Measurements from ENCODE around the gene HES3.

Gene HES3

DNA sequence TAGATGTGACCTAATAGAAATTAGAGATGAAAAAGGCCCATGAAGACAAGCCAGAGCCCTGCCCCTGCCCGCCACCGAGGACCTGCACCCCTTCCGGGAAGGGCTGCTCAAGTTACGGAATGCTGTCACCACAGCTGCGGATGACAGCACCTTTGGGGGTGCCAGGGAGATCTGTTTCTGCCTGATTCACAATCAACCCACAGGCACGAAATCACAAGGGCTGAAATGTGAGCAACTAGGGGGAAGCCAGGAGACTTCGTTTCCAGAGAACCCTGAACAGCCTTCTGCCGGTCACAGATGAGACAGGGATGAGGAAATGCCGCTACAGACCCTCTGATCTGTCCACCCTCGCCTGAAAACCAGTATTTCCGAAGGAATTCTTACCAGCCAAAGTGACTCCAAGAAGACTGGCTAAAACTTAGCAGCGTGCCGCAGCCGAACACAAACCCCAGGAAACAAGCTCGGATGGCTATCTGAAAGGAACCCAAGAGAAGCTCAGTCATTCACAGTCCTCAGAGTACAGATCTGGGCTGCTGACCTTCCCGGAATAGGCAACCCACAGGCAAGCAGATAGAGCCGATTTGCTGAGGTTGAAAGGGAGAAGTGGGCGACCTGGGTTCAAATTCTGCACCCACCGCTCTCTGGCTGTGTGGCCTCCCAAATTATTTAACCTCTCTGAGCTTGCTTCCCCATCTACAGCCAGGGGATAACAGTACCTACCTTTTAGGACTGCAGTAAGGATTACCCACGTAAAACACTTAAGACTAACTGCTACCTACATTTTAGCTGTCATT is 9.3 kb upstream of the HES3 start:
- peaks cover 16% of the 10 kb centered on the region for H3K27me3 Mint-ChIP-seq
- peaks cover 32% of the 10 kb centered on the region for H3K36me3 Mint-ChIP-seq (ENCODE audit: low read depth)
- H3K4me1 Mint-ChIP-seq, result peaks cover 17% of the 10 kb centered on the region
- no peak for ATAC-seq
- no peak for DNase-seq
- peak overlapping the region; percentile 85 for H3K27ac Mint-ChIP-seq
- H3K9me3 Mint-ChIP-seq, result no peaks in the 10 kb centered on the region
- H3K4me3 Mint-ChIP-seq, result peak overlapping the region; percentile 87

DNA sequence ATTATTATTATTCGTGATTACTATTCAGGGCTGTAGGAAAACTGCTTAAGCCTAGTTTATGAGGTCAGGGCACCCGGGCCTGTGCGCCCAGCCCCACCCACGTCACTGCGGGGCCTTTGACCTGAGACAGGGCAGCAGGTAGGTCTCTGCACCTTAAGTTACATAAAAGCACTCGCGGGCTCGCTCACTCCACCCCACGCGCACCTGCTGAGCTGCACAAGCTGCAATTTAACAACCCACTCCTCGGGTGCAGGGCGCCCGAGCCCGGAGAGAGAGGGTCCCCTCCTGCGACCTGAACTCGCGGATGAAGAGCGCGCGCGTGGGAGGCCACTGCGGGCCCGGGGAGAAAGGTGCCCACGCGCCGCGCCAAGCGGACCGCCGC is 8.7 kb upstream of the HES3 start:
- no peaks in the 10 kb centered on the region for H3K9me3 Mint-ChIP-seq
- H3K36me3 Mint-ChIP-seq (ENCODE audit: low read depth), result peaks cover 28% of the 10 kb centered on the region
- peak overlapping the region; percentile 85 for H3K27ac Mint-ChIP-seq
- peaks cover 17% of the 10 kb centered on the region for H3K4me1 Mint-ChIP-seq
- H3K27me3 Mint-ChIP-seq, result peaks cover 22% of the 10 kb centered on the region
- peak overlapping the region; percentile 87 for H3K4me3 Mint-ChIP-seq
- ATAC-seq (peak; percentile 9), DNase-seq (no peak)

GRCh38 chr1:6237093-6237492 is 6.9 kb upstream of the HES3 start:
- Mint-ChIP-seq H3K4me3 (peak overlapping the region; percentile 6), H3K27me3 (peaks cover 38% of the 10 kb centered on the region), H3K36me3 (ENCODE audit: low read depth) (peaks cover 18% of the 10 kb centered on the region), H3K4me1 (peaks cover 23% of the 10 kb centered on the region), H3K27ac (no peak overlapping the region), H3K9me3 (no peaks in the 10 kb centered on the region)
- ATAC-seq, result no peak
- no peak for DNase-seq

DNA sequence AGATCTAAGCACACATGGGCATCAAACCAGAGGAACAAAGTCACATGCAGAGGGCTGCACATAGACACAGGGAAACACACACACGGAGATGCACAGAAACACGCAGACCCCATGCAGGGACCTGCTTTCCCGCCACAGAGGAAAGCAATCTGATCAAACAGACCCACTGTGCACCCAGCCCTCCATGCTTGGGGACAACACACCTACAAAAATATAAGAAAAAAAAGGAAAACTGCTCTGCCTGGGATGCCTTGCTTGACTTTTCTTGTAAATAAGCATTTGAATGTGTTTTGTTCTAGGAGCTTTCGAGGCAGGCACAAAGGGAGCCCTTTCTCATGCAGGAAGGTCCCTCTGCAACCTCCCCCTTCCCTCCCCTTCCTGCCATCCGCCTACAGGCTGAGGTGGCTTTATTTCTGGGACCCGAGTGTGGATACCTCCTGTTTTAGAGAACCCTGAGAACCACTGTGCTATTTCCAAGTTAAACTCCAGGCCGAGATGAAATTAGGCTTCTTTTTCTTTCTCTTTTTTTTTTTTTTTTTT is 4.7 kb upstream of the HES3 start:
- Mint-ChIP-seq H3K27ac (no peak overlapping the region), H3K4me3 (no peak overlapping the region), H3K9me3 (no peaks in the 10 kb centered on the region), H3K36me3 (ENCODE audit: low read depth) (peaks cover 4% of the 10 kb centered on the region), H3K4me1 (peaks cover 16% of the 10 kb centered on the region), H3K27me3 (peaks cover 54% of the 10 kb centered on the region)
- DNase-seq (no peak), ATAC-seq (no peak)

GRCh38 chr1:6239950-6240768 is 3.8 kb upstream of the HES3 start:
- peaks cover 60% of the 10 kb centered on the region for H3K27me3 Mint-ChIP-seq
- H3K9me3 Mint-ChIP-seq, result no peaks in the 10 kb centered on the region
- no peak overlapping the region for H3K27ac Mint-ChIP-seq
- H3K36me3 Mint-ChIP-seq (ENCODE audit: low read depth), result no peaks in the 10 kb centered on the region
- H3K4me3 Mint-ChIP-seq, result no peak overlapping the region
- DNase-seq (no peak), ATAC-seq (no peak)
- peaks cover 9% of the 10 kb centered on the region for H3K4me1 Mint-ChIP-seq

- Mint-ChIP-seq H3K9me3 (no peaks in the 10 kb centered on the region), H3K4me1 (peaks cover 10% of the 10 kb centered on the region), H3K36me3 (ENCODE audit: low read depth) (no peaks in the 10 kb centered on the region), H3K27ac (no peak overlapping the region), H3K4me3 (no peak overlapping the region), H3K27me3 (peaks cover 64% of the 10 kb centered on the region)
- no peak for ATAC-seq
- DNase-seq, result no peak
Observed at GRCh38 chr1:6241107-6241886, 2.7 kb upstream of the HES3 start.

DNA sequence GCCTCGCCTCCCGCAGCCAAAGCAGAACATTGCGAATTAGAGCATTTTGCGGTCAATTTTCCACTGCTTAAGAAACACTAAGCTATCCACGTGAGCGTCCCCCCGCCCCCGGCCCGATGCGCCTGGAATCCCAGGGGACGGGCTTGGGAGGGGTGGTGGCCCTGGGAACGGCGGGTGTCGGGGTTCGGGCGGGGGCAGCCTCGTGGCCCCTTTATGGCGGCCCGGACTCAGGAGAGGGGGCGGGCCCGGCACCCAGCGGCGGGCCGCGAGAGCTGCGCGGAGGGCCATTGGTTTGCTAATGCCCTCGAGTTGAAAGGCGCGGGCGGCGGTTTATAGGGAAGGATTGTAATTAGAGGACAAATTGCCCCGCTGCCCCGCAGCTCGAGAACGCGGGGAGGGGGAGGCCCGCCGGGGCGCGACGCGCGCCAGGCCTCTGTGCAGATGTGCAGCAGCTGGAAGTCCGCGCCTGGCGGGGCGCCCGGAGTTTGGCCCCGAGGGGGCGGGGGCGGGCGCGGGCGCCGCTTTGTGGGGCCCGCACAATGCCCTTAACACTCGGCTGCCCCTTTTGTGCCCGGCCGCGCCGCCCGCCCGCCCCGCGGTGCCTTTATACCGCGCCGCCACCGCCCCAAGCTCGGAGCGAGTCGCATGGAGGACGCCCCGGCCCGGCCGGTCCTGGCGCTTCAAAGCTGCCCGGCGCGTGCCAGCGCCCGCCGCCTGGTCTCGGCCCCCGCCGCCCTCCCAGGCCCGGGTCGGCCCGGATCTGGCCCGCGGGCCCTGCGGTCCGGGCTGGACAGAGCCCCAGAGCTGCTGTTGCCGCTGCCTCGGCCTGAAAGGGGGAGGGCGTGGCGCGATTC is 1.9 kb upstream of the HES3 start:
- no peak for ATAC-seq
- H3K9me3 Mint-ChIP-seq, result no peaks in the 10 kb centered on the region

GRCh38 chr1:6243053-6243834 is 735 bp upstream of the HES3 start:
- no peak for ATAC-seq
- H3K27me3 Mint-ChIP-seq, result peaks cover 77% of the 10 kb centered on the region

More for the DNA sequence above, 1.9 kb upstream of the HES3 start:
- H3K27me3 Mint-ChIP-seq, result peaks cover 71% of the 10 kb centered on the region
- H3K27ac Mint-ChIP-seq, result no peak overlapping the region
- peaks cover 16% of the 10 kb centered on the region for H3K4me1 Mint-ChIP-seq
- no peak for DNase-seq
- H3K4me3 Mint-ChIP-seq, result no peak overlapping the region
- no peaks in the 10 kb centered on the region for H3K36me3 Mint-ChIP-seq (ENCODE audit: low read depth)

GRCh38 chr1:6244401-6245049 is 546 bp downstream of the HES3 start:
- peaks cover 72% of the 10 kb centered on the region for H3K27me3 Mint-ChIP-seq
- no peak overlapping the region for H3K4me3 Mint-ChIP-seq
- DNase-seq (no peak), ATAC-seq (no peak)
- H3K36me3 Mint-ChIP-seq (ENCODE audit: low read depth), result no peaks in the 10 kb centered on the region
- no peaks in the 10 kb centered on the region for H3K9me3 Mint-ChIP-seq
- peaks cover 16% of the 10 kb centered on the region for H3K4me1 Mint-ChIP-seq
- H3K27ac Mint-ChIP-seq, result no peak overlapping the region

More at GRCh38 chr1:6243053-6243834, 735 bp upstream of the HES3 start:
- Mint-ChIP-seq H3K4me3 (no peak overlapping the region), H3K9me3 (no peaks in the 10 kb centered on the region), H3K36me3 (ENCODE audit: low read depth) (no peaks in the 10 kb centered on the region), H3K27ac (no peak overlapping the region), H3K4me1 (peaks cover 16% of the 10 kb centered on the region)
- no peak for DNase-seq

DNA sequence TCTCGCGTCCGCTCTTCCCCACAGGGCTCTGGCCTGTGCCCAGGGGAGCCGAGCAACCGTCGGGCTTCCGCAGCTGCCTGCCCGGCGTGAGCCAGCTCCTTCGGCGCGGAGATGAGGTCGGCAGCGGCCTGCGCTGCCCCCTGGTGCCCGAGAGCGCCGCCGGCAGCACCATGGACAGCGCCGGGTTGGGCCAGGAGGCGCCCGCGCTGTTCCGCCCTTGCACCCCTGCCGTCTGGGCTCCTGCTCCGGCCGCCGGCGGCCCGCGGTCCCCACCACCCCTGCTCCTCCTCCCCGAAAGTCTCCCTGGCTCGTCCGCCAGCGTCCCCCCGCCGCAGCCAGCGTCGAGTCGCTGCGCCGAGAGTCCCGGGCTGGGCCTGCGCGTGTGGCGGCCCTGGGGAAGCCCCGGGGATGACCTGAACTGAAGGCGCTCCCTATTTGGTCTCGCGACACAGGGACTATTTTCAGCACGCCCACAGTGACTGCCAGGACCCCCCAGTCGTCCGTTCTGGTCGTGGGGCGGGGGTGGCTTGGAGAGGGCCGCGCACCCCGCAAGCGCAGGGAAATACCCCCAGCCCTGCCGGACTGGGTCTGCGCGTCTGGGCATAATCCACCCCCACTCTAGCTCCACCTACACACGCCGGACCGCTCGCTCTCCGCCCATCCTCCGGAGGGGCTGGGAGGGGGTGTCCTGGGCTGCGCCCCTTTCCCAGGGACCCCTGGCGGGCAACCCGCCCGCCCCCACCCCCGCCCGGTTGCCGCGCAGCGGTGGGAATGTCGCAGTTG is 1.3 kb downstream of the HES3 start:
- H3K9me3 Mint-ChIP-seq, result no peaks in the 10 kb centered on the region
- no peaks in the 10 kb centered on the region for H3K36me3 Mint-ChIP-seq (ENCODE audit: low read depth)
- ATAC-seq, result peak; percentile 72
- peak; percentile 86 for DNase-seq
- no peak overlapping the region for H3K4me3 Mint-ChIP-seq
- no peak overlapping the region for H3K27ac Mint-ChIP-seq
- peaks cover 16% of the 10 kb centered on the region for H3K4me1 Mint-ChIP-seq
- H3K27me3 Mint-ChIP-seq, result peaks cover 69% of the 10 kb centered on the region

GRCh38 chr1:6245869-6246496 is 2.0 kb downstream of the HES3 start:
- DNase-seq (peak; percentile 73), ATAC-seq (no peak)
- H3K9me3 Mint-ChIP-seq, result no peaks in the 10 kb centered on the region
- H3K36me3 Mint-ChIP-seq (ENCODE audit: low read depth), result no peaks in the 10 kb centered on the region
- H3K27ac Mint-ChIP-seq, result no peak overlapping the region
- no peak overlapping the region for H3K4me3 Mint-ChIP-seq
- H3K27me3 Mint-ChIP-seq, result peaks cover 64% of the 10 kb centered on the region
- peaks cover 16% of the 10 kb centered on the region for H3K4me1 Mint-ChIP-seq

Data from activated naive CD8-positive, alpha-beta T cell treated with anti-CD3 and anti-CD28 coated beads, Interleukin-2, amount 50 U/mL, for 24 hours (primary cell).